HG02973 (cell line): ENCODE data around the gene FLT3.
"Not testable (repeated sequence)": the region's sequence is repeated elsewhere in the genome, so short reads cannot be mapped to it uniquely, and the experiment has no call there.

Experiments
- ATAC-seq: cut with Tn5 transposase; IDR thresholded peaks from one replicate; pipeline ENCODE4 v1.9.1; 2021; ENCODE audit warnings: moderate library complexity; ENCODE audit not compliant: unreplicated experiment

The FLT3 gene

DNA sequence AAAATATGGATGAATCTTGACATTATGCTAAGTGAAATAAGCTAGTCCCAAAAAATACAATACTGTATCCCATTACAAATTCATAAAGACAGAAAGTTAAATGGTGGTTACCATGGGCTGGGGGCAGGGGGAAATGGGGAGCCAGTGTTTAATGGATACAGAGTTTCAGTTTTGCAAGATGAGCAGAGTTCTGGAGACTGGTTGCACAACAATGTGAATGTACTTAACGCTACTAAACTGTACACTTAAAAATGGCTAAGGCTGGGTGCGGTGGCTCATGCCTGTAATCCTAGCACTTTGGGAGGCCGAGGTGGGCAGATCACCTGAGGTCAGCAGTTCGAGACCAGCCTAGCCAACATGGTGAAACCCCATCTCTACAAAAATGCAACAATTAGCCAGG is 1.5 kb upstream of the FLT3 start:
- not testable (repeated sequence) for ATAC-seq

DNA sequence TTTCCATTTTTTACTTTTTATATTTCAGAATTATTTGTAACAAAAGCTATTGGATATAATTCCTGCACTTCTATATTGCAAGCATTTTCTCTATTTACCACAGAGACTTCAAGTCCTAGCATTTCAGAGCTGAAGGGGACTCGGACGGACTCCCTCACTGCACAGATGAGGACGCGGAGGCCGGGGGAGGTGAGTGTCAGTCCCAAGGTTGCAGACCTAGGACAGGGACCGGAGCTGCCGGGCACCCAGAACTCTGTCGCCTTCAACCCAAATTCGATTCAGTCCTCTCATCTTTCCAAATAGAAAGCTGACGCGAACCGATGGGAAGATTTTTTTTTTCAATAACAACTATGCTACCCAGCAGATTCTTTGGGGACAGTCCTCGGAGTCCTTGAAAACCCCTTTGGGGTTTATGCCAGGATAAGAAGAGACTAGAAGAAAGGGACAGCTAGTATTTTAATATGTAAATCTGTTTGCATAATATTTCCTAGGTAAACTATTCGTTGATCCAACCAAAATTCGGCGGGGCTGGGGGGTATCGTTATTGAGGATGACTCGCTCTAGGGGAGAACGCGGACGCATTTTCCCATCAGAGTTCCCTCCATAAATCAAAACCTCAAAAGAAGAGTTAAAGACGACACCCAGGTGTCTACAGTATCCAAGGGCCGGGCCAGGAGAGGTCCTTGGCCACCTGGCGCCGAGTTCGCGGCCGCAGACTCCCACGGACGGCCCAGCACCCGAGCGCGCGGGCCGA is 803 bp downstream of the FLT3 start:
- no peak for ATAC-seq

DNA sequence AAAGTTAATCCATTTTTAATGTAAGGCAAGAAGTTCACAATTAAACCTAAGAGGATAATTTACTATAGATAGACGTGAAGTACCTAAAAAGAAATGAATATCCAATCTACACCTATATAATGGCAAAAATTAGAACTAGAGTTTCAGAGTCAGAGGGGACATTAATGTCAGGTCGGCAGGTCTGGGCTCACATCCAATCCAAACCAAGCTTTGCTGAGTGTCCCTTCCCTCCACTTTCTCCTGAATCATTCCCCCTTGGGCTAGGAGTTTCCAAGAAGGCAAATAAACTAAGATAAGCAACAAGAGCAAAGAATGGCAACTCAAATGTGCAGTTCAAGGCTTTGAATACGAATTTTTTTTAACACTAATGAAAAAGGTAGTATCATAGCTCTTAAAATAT is 2.9 kb downstream of the FLT3 start:
- no peak for ATAC-seq

DNA sequence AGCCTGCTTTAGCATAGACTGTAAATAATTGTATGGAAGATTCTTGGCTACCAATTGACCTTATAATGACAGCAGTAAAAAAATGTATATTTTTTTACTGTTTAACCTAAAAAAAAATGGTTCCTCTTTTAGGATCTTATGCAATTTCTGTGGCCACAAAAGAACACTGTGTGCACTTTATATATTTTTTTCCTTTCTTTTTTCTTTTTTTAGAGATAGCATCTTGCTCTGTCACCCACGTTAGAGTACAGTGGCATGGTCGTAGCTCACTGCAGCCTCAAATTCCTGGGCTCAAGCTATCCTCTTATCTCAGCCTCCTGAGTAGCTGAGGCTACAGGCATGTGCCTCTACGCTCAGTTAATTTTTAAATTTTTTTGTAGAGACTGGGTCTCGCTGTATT is 6.1 kb downstream of the FLT3 start:
- ATAC-seq = no peak

DNA sequence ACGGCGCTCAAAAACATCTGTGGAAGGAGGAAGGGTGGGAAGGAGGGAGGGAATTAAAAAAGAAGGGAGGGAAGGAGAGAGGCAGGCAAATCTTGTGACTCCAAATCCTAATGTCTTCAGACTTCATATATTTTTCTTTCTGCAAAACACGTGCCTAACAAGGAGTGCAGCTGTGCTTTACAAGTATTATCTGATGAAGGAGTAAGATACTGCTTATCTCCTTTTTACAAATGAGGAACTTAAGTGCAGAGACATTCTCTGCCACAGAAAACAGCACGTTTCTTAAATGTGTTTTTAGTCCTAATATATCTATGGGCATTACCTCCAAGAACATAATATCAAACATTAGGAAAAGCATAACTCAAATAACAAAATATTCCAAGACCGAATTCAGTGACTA is 6.5 kb downstream of the FLT3 start:
- ATAC-seq = no peak

DNA sequence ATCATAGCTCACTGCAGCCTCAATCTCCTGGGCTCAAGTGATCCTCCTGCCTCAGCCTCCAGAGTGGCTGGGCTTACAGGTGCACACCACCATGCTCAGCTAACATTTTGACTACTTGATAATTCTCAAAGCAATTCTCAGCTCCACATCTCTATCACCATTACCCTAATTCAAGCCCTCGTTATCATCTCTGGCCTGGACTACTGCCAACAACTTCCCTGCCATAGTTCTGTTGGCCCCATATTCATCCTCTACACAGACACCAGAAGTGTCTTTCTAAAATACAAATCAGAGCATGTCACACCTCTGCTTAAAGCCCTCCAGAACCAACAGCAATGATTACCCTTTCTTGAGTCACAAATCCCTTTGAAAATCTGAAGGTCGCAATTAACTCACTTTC is 7.9 kb downstream of the FLT3 start:
- ATAC-seq = no peak

DNA sequence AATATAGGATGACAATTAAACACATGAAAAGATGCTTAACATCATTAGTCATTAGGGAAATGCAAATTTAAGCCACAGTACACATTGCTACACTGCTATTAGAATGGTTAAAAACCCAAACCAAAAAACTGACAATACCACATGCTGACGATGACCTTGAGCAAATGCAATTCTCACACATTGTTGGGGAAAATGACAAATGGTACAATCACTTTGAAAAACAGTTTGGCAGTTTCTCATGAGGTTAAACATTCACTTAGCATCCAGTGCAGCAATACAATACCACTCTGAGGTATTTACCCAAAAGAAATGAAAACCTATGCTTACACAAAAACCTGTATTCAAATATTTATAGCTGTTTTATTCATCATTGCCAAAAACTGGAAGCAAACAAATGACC is 11.3 kb downstream of the FLT3 start:
- no peak for ATAC-seq

DNA sequence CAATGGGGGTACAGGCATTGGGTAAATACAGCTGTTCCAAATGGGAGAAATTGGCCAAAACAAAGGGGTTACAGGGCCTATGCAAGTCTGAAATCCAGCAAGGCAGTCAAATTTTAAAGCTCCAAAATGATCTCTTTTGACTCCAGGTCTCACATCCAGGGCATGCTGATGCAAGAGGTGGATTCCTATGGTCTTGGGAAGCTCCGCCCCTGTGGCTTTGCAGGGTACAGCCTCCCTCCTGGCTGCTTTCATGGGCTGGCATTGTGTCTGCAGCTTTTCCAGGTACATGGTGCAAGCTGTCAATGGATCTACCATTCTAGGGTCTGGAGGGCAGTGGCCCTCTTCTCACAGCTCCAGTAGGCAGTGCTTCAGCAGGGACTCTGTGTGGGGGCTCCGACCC is 22.6 kb downstream of the FLT3 start:
- ATAC-seq = not testable (repeated sequence)

DNA sequence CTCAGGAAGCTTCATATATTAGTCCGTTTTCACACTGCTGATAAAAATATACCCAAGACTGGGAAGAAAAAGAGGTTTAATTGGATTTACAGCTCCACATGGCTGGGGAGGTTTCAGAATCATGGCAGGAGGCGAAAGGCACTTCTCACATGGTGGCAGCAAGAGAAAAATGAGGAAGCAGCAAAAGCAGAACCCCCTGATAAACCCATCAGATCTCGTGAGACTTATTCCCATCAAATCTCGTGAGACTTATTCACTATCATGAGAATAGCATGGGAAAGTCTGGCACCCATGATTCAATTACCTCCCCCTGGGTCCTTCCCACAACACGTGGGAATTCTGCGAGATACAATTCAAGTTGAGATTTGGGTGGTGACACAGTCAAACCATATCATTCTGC is 23.1 kb downstream of the FLT3 start:
- no peak for ATAC-seq

DNA sequence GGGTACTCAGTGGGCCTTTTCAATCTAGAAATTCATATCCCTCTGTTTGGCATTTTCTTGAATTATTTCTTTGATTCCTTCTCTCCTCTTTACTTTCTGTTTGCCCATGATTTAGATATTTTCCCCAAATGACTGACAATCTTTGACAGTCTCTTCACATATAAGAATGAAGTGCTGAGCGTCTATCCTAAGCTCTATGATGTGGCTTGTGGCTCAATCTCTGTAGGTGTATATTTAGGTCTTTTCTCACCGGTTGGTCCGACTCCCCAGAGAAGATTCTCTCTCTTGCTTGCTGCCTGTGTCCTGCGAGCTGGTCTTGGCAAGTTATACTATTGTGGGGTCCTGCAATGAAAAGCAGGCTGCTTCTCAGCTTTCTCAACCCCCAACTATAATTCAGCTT is 29.0 kb downstream of the FLT3 start:
- no peak for ATAC-seq

DNA sequence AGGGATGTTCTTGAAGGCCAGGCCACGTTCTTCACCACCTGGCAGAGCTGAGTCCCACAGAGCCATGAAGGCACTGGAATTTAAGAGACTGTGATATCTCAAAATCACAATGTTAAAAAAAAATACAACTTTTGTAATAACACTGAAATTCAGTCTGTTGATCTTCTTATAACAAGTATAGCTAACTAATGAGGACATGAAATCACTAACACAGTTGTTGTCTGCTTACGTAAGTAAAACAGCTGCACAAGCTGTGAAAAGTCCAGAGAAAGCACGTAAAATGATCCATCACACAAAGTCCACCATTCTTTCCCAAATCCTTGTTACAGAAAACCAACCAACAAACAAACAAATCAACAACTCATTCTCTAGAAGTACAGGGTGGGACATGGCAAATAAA is 32.9 kb downstream of the FLT3 start:
- no peak for ATAC-seq

DNA sequence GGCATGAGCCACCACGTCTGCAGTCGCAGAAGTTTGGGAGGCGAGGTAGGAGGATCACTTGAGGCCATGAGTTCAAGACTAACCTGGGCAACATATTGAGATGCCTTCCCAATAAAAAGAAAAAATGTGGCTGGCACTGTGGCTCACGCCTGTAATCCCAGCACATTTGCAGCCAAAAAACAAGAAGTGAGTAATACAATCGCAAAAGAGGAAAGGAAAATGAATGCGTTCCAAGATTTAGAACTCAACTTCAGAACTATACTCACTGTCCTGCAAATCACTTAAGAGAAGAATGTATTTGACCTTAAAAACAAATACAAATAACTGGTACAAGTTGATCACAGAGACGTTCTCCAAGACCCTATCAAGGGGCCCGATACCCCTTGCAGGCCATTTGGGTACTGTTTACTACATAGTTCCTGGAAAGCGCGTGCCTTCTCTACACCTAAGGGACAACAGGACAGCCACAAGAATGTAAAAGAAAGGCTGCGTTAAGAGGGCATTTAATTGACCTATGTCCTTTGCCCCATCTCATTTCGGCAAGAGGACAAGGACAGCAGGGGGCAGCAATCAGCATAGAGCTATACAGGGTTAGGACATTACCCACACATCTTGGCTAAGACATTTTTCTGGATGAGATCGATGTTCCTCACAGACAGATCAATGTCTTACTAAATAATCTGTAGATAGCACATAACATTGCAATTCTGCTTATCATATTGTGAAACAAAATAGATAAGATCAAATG is 41.3 kb downstream of the FLT3 start:
- no peak for ATAC-seq

DNA sequence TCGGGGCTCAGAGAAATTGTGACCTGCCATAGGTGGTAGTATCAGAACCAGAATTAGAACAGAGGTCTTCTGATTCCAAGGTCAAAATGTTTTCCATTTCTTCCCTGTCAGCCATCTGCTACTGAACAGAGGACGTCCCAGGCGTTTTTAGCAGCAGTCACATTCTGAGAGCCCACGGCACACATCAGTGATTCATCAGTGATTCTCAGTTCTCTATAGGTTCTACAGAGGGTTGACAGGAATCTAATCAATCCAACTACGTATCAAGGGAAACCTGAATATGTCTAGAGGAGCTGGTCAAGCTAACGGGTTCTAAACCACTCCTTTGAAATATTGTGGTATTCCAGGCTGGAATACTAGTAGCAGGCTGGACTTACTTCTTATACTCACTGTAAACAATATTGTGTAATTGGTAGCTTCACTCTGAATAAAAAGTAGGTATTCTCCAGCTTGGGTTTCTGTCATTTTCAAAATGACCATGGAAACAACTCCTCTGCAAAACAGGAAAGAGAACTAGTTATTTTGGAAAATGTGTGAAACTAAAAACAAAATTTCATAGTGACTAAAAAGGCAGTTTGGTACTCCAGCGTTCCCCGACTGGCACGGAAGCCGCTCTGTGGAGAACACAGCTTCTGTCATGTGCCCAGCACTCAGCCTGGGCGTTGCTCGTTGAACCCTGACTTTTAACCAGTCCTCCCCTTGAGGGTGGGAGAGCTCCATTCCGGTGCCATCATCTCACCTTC is 43.2 kb downstream of the FLT3 start:
- ATAC-seq = peak; percentile 70

DNA sequence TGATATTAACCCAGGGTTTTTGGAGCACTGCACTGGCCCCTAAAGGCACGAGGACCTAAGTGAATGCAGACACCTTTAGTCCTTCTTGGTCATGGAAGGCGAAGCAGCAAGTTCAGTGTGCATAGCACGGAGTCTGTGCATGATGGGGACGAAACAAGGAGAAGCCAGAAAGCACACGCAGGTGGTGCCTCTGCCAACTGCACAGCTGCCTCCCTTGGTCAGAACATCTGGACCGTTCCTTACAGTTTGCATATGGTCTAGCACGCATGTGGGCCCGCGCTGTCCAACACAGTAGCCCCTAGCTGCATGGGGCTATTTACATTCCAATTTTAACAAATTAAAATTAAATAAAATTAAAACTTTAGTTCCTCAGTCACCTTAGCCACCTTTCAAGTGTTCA is 44.0 kb downstream of the FLT3 start:
- ATAC-seq = no peak

DNA sequence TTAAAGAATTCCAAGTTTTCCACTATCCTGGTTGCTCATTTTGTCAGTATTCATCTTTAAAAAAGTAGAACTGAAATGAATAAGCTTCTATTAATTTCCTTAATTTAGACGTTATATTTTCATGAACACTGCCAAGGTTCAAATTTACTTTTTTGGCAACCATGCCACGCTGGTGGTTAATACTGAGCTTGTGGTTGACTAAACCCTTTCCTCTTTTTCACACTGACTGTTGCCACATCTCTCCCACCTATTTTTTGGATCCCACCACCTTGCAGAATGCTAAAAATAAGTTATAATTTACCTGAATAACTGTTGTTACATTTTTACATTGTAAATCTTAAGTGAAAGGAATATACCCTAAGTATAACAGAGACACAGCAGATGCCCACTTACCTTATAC is 45.0 kb downstream of the FLT3 start:
- no peak for ATAC-seq

DNA sequence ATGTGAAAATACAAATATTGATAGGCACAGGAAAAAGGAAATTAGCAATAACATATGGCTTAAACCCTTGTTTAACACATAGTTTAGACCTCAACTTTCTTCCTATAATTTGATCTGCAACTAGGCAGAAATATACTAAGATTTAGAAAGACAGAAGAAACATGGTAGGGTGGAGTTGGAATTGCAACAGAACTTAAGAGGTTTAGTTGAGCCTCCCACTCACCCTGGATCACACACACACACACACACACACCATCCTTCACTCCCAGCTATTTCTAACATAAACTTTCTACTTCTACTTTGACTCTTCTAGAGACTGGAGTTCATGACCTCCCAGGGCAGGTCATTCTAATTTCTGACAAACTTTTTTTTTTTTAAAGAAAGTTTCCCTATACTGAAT is 47.4 kb downstream of the FLT3 start:
- no peak for ATAC-seq

DNA sequence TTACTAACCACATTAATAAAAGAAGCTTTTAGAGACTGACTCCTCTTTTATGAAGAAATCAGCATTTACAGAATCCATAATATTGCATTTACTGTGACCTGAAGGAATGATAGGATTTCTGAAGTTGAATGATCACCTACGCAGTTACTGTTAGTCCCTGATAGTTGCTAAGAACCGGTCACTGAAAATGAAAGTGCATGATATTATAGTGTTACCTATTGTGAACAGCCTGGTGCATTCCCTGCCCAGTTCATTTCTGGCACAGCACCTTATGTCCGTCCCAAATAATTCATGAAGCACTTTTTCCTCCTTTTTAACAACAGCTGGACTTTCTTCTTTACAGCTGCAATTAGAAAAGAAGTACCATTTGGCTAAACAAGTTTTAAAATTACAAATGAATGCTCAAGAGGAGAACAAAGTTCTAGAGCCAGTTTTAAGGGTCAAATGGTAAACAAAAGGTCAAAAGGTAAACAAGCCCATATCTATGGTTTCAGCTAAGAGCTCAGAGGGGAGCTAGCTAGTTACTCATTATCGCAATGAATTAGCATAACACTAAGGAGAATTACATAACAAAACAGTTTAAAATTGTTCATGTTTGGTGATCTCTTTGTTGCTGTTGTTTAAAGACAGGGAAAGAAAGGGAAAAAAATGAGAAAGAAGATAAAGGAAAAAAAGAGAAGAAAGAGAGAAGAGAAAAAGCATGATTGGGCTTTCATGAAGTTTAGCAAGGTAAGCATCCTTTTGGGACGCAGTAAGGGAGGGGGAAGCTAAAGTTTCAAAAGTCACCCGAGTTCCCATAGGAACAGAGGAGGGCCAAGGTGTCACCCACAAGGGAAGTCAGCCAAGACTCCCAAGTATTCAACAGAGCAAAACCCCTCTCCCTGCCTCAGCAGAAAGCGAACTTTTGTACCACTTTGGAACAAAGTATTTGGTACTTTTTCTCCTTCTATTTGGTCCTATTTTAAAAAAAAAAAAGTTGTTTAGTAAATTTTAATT is 50.2 kb downstream of the FLT3 start:
- peak; percentile 59 for ATAC-seq

DNA sequence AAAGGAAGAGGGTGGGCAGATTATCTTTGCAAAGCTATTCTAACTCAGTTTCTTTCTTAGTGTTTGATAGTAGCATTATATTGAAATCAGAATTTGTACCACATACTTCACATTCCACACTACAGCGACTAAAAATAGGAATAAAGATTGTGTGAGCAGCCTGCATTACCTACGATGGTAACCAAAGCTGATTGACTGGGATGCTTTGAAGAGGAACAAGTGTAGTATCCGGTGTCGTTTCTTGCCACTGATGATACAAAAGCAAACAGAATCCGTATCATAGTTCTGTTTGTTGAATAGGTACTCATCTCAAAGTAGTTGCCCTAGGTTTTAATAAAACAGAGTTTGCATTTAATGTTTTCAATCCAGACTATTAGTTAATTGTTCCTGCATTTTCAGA is 51.2 kb downstream of the FLT3 start:
- no peak for ATAC-seq

DNA sequence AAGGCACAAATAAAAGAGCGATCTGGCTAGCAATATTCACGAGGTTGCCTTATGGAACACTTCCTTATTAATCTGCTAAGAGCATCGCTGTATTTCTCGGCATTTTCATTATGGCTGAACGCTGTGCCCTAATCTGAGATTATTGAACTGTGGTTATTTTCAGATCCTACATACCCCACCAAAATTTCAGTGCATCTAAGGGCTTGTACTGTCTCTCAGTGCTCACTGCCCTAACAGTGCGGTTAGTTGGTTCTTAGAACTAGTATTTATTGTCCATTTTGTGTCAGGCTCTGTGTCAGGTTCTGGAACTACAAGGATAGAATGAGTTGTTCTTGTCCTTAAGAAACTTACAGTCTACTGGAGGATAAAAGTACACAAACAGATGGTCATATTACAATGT is 51.6 kb downstream of the FLT3 start:
- ATAC-seq = no peak

DNA sequence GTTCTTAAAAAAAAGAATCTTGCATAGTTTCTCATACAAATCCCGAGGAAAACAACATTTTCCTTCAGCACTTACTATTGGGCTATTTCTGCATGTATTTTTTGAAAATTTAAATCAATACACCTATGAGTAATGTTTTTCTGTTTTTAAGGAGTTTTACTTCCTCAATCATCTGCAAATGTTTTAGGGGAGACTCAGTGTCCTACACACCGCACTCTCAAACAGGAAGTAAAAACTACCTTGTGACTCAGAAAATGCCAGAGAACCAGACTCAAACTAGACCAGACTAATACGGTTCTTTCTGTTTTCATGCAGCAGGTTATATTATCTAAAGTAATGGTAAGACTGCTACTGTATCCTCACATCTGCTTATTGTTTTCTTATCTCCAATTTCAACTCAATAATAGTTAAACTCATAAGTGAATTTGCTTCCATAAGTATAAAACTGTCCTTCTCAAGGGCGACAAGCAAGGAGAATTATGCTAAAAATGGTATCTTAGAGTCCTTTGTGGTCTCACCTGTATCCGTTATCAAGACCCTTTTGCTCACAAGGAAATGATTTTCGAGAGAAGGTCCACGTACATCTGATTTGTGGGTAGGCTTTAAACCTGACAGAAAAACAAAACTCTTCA is 52.5 kb downstream of the FLT3 start:
- ATAC-seq = peak; percentile 80
